GM21723 (cell line): ENCODE results near the gene MCM3AP.
"Not testable (repeated sequence)": the region's sequence is repeated elsewhere in the genome, so short reads cannot be mapped to it uniquely, and the experiment has no call there.

ENCODE experiments used
- ATAC-seq: cut with Tn5 transposase; IDR thresholded peaks from one replicate; pipeline ENCODE4 v1.9.1; 2021; ENCODE audit warnings: mild to moderate bottlenecking, moderate library complexity; ENCODE audit not compliant: unreplicated experiment

MCM3AP gene

DNA sequence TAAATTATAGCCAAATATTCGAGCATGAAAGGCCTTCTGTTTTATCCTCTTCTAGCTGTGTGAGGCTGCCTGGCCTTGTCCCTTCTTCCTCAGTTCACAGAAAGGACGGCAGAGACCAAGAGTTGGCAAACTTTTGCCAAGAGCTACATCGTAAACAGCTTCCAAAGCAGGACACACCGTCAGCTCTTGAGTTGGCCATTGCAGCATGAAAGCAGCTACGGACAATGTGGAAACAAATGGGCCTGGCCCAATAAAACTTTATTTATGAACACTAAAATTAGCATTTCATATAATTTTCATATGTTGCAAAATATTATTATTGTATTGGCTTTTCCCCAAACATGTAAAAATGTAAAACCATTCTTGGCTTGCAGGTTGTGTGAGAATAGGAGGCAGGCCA lies 27.5 kb upstream of the MCM3AP start:
- no peak for ATAC-seq

- ATAC-seq = no peak
Measured at GRCh38 chr21:46311568-46311967, 26.2 kb upstream of the MCM3AP start.

DNA sequence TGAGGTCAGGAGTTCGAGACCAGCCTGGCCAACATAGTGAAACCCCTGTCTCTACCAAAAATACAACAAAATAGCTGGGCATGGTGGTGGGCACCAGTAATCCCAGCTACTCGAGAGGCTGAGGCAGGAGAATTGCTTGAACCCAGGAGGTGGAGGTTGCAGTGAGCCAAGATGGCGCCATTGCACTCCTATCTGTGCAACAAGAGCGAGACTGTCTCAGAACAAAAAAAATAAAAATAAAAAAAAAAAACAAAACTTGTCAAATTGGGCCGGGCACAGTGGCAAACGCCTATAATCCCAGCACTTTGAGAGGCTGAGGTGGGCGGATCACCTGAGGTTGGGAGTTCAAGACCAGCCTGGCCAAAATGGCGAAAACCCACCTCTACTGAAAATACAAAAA lies 24.8 kb upstream of the MCM3AP start:
- ATAC-seq = not testable (repeated sequence)

GRCh38 chr21:46308431-46308830 lies 23.0 kb upstream of the MCM3AP start:
- ATAC-seq = no peak

DNA sequence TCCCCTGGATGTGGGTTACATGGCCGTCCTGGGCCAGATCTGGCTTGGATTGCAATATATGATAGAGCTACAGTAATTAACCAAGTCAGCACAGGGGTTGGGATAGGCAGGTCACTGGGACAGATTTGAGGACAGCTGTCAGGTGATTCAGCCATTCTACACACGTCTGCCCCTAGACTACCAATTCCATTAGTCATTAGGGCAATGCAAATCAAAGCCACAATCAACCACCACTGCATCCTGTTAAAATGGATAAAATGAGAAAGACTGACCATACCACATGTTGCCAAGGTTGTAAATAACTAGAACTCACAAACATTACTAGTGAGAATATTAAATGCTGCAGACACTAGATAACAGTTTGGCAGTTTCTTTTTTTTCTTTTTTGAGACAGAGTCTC lies 22.2 kb upstream of the MCM3AP start:
- no peak for ATAC-seq

DNA sequence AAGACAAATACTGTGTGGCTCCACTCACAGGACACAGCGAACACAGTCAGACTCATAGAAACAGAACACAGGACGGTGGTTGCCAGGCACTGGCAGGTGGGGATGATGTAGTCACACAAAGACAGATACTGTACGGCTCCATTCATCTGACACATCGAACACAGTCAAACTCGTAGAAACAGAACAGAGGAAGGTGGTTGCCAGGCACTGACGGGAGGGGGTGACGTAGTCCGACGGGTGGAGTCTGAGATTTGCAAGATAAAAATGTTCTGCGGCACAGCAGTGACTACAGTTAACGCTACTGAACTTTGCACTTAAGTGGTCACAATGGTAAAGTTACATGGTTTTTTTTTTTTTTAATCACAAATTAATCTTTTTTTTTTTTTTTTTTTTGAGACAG lies 19.5 kb upstream of the MCM3AP start:
- no peak for ATAC-seq

DNA sequence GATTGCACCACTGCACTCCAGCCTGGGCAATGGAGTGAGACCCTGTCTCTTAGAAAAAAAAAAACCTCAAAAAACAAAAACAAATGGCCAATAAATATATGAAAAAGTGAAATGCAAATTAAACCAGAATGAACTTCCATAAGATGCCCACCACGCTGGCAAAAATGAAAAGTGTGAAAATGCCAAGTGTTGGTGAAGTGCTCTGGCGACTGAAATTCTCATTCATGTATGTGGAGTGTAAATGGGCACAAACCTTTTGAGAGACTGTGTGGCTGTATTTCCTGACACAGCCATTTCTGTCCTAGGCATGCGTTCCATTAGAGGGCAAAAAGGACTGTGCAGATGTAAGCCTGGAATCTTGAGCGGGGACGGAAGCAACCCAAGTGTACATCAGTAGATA lies 19.0 kb upstream of the MCM3AP start:
- no peak for ATAC-seq

- ATAC-seq = no peak
Measured at GRCh38 chr21:46301759-46302158, 16.3 kb upstream of the MCM3AP start.

GRCh38 chr21:46299167-46299566 lies 13.8 kb upstream of the MCM3AP start:
- no peak for ATAC-seq

GRCh38 chr21:46297338-46298271 lies 12.2 kb upstream of the MCM3AP start:
- no peak for ATAC-seq

GRCh38 chr21:46295996-46296752 lies 10.8 kb upstream of the MCM3AP start:
- no peak for ATAC-seq

DNA sequence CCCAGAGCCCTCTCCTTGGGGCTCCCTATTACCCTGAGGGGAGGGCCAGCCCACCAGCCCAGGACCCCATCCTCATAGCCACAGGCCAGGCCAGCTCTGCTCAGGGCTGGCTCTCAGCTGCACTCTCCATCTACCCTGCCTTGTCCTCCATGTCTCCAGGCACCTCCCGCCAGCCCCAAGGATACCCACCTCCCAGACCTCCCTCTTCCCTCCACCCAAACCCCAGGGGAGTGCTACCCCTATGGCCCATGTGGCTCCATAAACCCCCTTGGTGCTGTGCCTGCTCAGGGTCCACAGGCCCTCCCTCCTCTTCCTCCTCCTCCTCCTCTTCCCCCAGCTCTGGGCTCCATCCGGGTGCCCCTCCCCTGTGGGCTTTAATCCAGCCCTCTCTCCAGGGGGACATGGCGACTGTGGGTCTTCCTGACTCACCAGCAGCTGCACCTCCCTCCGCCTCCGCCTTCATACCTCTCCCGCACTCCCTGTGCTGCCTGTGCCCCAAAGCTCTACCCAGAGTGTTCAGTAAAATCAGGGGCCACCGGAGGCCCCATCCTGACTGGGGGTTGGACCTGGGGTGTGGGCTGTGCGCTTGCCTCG lies 9.9 kb upstream of the MCM3AP start:
- ATAC-seq = no peak

GRCh38 chr21:46294647-46295176 lies 9.3 kb upstream of the MCM3AP start:
- ATAC-seq = no peak

- no peak for ATAC-seq
Measured at GRCh38 chr21:46291561-46291960, 6.2 kb upstream of the MCM3AP start.

DNA sequence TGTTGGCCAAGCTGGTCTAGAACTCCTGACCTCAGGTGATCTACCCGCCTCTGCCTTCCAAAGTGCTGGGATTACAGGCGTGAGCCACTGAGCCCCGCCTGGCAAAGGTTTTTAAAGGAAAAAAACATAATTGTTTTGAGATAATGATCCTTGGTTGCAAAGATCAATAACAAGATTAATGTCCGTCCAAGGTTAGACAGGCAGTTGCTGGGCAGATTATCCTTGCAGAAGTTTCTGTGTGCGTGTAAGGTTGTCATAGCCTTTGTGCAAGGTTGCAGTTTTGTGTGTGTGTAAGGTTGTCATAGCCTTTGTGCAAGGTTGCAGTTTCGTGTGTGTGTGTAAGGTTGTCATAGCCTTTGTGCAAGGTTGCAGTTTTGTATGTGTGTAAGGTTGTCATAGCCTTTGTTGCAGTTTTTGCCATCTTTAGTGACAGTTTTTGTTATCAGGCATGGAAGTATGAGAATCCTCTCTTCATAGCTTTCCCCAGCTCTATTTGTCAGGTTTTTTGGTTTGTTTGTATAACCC lies 4.3 kb upstream of the MCM3AP start:
- ATAC-seq = no peak

GRCh38 chr21:46287541-46287940 lies 2.1 kb upstream of the MCM3AP start:
- ATAC-seq = no peak

DNA sequence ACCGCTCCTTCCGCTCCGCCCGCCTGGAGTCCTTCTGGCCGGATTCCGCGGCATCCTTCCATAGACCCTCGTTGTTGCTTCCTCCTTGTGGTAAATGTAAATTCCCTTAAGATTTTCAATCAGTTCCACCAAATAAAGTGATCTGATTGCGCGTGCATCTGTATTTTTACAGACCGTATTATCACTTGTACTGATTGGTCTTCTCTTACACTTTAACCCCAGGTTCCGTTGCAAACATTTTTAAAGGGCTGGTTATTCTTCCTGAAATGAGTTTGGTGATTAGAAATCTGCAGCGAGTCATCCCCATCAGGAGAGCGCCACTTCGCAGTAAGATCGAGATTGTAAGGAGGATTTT lies 1.2 kb upstream of the MCM3AP start:
- no peak for ATAC-seq

GRCh38 chr21:46285761-46286647 lies 593 bp upstream of the MCM3AP start, which contains the start of gene YBEY:
YBEY (plus strand) TSS chr21:46286342; CDS start chr21:46286914, 572 bp downstream.
- ATAC-seq = peak; percentile 85

GRCh38 chr21:46284733-46285132 lies 678 bp downstream of the MCM3AP start:
- no peak for ATAC-seq

GRCh38 chr21:46284077-46284644 lies 1.2 kb downstream of the MCM3AP start:
- no peak for ATAC-seq
